Measurements from ENCODE around the gene COL24A1.

DNA sequence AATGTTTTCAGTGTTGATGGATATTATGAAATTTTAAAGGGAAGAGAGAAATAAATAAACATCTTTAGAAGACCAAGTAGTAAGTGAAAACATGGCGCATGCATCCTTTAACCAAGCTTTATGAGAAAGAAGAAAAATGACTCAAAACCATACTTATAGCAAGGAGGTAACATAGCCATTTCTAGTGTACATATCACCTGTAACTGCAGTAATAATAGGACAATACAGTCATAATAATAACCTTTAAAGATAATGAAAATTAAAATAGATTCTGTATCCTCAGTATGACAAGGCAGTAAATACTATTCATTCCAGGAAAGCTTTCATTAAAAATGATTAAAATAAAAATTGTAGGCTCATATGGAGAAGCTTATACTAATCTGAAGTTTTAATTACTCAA is 141.2 kb downstream of the COL24A1 start:
- TF ChIP-seq EP300 (IDR thresholded peaks at IDR 0.05) (no peak), POLR2A (IDR thresholded peaks at IDR 0.05) (no peak)
- TF ChIP-seq, protein P1, sequence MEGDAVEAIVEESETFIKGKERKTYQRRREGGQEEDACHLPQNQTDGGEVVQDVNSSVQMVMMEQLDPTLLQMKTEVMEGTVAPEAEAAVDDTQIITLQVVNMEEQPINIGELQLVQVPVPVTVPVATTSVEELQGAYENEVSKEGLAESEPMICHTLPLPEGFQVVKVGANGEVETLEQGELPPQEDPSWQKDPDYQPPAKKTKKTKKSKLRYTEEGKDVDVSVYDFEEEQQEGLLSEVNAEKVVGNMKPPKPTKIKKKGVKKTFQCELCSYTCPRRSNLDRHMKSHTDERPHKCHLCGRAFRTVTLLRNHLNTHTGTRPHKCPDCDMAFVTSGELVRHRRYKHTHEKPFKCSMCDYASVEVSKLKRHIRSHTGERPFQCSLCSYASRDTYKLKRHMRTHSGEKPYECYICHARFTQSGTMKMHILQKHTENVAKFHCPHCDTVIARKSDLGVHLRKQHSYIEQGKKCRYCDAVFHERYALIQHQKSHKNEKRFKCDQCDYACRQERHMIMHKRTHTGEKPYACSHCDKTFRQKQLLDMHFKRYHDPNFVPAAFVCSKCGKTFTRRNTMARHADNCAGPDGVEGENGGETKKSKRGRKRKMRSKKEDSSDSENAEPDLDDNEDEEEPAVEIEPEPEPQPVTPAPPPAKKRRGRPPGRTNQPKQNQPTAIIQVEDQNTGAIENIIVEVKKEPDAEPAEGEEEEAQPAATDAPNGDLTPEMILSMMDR (IDR thresholded peaks at IDR 0.05), result no peak
